ENCODE results near the gene MYO7A. TPM values are rescaled to one million over a fixed set of nuclear protein-coding genes. Genes with fewer than 3 reads are reported as not detected.

MYO7A gene
- total RNA-seq, 1 donor from 2014 or later: 0.29 TPM

DNA sequence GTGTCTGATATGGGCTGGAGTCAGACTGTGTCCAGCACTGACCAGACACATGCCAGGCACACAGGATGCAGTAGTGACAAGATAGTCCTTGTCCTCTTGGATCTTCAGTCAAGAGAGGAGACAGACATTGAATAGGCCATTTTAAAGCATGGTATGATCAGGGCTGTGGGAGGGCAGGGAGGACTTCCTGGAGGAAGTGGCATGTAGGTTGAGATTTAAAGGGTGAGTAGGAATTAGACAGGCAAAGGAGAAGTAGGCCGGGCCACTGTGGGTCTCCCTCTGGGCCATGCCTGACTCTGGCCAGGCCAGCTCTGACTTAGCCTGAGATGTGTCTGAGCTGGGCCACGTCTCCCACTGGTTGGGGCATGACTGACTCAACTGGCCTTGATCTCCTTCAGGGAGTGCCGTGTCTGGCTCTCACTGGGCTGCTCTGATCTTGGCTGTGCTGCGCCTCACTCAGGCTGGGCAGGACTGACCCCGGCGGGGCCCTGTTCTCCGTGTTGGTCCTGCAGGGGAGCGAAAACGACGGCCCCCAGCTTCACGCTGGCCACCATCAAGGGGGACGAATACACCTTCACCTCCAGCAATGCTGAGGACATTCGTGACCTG lies 71.2 kb downstream of the MYO7A start:
- Mint-ChIP-seq H3K27me3 (ENCODE audit: insufficient read depth) (no peaks in the 10 kb centered on the region), H3K36me3 (ENCODE audit: low read depth) (no peaks in the 10 kb centered on the region), H3K9me3 (no peaks in the 10 kb centered on the region), H3K4me1 (ENCODE audit: low read depth) (no peaks in the 10 kb centered on the region), H3K27ac (no peak overlapping the region), H3K4me3 (no peak overlapping the region)
- intact Hi-C loops (cut with micrococcal nuclease): no loop called here
- no peak for DNase-seq (ENCODE audit: low spot score)

DNA sequence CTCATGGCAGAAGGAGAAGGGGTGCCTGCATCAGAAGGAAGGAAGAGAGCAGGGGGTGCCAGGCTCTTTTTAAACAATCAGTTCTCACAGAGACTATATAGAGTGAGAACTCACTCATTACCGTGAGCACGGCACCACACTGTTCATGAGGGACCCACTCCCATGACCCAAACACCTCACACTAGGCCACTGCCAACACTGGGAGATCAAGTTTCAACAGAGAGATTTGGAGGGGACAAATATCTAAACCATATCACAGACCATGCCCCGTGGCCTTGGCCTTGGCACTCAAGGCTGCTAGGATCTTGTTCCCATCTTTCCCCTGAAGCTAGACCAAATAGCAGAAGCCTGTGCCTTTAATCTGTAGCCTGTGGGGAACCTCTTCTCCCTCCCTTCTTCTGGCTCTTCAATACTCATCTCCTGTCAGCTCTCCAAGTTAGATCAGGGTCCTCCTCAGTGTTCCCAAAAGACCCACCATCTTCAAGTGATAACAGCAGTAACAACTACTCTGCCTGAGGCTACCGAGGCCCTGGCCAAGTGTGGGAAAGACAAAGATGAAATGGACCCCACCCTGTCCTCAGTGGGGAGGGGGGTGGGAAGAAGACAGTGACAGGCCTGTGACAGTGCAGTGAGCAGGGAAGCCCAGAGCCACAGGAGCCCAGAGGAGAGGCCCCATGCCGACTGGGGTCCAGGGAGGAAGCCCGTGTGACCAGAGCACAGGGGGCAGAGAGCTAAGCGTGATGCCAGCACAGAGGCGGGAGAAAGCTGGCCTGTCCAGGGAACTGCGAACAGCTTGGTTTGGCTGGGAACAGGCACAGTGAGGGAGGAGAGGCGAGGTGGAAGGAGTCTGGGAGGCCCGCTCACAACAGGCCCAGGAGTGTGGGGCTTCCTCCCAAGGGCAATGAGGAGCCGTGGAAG lies 72.6 kb downstream of the MYO7A start:
- no peak overlapping the region for H3K27ac Mint-ChIP-seq
- no peaks in the 10 kb centered on the region for H3K4me1 Mint-ChIP-seq (ENCODE audit: low read depth)
- no peaks in the 10 kb centered on the region for H3K9me3 Mint-ChIP-seq
- H3K36me3 Mint-ChIP-seq (ENCODE audit: low read depth): no peaks in the 10 kb centered on the region
- intact Hi-C loops (cut with micrococcal nuclease): no loop called here
- no peak for DNase-seq (ENCODE audit: low spot score)
- H3K4me3 Mint-ChIP-seq: no peak overlapping the region
- no peaks in the 10 kb centered on the region for H3K27me3 Mint-ChIP-seq (ENCODE audit: insufficient read depth)

DNA sequence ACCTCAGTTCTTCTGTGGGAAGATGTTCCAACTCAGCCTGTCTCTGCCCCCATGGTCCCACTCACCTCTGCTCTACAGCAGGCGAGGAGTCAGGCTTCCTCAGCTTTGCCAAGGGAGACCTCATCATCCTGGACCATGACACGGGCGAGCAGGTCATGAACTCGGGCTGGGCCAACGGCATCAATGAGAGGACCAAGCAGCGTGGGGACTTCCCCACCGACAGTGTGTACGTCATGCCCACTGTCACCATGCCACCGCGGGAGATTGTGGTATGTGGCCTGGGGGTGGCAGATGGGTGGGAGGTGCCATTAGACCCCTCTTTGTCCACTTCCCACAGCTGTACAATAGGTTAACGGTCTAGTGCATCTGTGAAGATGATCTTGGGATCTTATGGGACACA lies 73.3 kb downstream of the MYO7A start:
- H3K27me3 Mint-ChIP-seq (ENCODE audit: insufficient read depth): no peaks in the 10 kb centered on the region
- no peak for DNase-seq (ENCODE audit: low spot score)
- no peaks in the 10 kb centered on the region for H3K36me3 Mint-ChIP-seq (ENCODE audit: low read depth)
- H3K4me3 Mint-ChIP-seq: no peak overlapping the region
- H3K4me1 Mint-ChIP-seq (ENCODE audit: low read depth): no peaks in the 10 kb centered on the region
- intact Hi-C loops (cut with micrococcal nuclease): no loop called here
- H3K9me3 Mint-ChIP-seq: no peaks in the 10 kb centered on the region
- no peak overlapping the region for H3K27ac Mint-ChIP-seq

DNA sequence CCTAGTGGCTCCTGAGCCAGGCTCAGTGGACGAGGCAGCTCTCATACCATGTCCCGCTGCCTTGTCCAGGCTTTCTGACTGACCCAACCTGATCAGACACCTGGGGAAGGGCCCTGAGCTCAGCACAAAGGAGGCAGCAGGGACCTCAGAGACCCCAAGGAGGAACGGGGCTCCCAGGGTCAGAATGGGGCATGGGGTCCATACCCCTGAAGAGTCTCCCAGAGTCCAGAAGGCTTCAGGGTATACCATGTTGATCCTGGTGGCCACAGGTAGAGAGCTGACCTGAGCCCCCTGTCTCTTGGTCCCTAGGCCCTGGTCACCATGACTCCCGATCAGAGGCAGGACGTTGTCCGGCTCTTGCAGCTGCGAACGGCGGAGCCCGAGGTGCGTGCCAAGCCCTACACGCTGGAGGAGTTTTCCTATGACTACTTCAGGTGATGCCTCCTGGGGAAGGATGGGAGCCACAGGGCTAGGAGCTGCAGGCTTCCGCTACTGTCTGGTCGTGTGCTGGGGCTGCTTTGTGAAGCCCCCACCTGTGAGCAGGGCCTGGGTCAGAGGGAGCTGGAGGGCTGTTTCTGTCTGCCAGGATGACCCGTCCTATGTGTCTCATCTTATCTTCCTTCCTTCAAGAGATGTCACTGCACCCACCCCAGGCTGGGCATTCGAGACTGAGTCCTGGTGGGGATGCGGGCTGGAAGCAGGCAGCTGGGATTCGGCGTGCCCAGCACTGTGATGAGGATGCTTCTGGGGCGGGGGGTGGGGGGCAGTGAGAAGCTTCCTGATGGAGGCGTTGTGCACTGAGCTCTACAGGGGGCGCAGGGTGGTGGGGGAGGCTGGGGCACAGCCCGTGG lies 74.2 kb downstream of the MYO7A start:
- intact Hi-C loops (cut with micrococcal nuclease): no loop called here
- H3K27ac Mint-ChIP-seq: no peak overlapping the region
- no peak for DNase-seq (ENCODE audit: low spot score)
- H3K9me3 Mint-ChIP-seq: no peaks in the 10 kb centered on the region
- no peaks in the 10 kb centered on the region for H3K36me3 Mint-ChIP-seq (ENCODE audit: low read depth)
- H3K4me1 Mint-ChIP-seq (ENCODE audit: low read depth): no peaks in the 10 kb centered on the region
- H3K27me3 Mint-ChIP-seq (ENCODE audit: insufficient read depth): no peaks in the 10 kb centered on the region
- no peak overlapping the region for H3K4me3 Mint-ChIP-seq

DNA sequence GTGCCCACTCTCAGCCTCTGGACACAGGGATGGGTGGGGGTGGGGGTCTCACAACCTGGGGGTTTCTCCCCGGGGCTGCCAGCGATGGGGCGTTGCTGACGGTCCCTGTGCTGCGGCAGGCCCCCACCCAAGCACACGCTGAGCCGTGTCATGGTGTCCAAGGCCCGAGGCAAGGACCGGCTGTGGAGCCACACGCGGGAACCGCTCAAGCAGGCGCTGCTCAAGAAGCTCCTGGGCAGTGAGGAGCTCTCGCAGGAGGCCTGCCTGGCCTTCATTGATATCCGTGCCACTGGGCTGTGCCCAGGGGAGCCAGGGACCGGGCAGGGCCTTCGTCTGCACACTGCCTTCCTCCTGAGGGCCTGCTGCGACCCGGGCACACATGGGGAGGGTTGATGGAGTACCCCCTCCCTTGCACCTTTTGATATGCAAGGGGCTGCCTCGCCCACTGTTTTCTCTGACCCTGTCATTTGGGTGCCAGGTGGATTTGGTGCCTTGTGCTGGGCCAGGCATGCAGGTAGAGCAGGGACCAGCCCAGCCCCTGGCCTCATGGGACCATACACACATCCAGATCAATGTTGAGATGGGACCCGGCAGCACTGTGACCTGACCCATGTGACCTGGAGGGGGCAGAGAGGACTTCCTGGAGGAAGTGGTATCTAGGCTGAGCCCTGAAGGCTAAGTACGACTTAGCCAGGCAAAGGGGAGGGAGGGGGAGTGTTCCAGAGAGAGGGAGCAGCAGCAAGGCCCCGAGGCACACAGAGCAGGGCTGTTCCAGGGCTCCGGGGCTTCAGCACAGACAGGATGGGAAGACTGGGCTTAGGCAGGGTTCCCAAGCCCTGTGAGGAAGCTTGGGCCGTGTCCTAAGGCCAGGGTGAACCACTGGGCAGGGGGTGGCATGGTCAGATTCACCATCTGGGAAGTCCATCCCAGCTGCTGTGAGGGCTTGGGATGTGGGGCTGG lies 75.2 kb downstream of the MYO7A start:
- H3K27me3 Mint-ChIP-seq (ENCODE audit: insufficient read depth): no peaks in the 10 kb centered on the region
- DNase-seq (ENCODE audit: low spot score): no peak
- H3K9me3 Mint-ChIP-seq: no peaks in the 10 kb centered on the region
- no peak overlapping the region for H3K4me3 Mint-ChIP-seq
- H3K36me3 Mint-ChIP-seq (ENCODE audit: low read depth): no peaks in the 10 kb centered on the region
- H3K4me1 Mint-ChIP-seq (ENCODE audit: low read depth): no peaks in the 10 kb centered on the region
- no peak overlapping the region for H3K27ac Mint-ChIP-seq
- intact Hi-C loops (cut with micrococcal nuclease): no loop called here

DNA sequence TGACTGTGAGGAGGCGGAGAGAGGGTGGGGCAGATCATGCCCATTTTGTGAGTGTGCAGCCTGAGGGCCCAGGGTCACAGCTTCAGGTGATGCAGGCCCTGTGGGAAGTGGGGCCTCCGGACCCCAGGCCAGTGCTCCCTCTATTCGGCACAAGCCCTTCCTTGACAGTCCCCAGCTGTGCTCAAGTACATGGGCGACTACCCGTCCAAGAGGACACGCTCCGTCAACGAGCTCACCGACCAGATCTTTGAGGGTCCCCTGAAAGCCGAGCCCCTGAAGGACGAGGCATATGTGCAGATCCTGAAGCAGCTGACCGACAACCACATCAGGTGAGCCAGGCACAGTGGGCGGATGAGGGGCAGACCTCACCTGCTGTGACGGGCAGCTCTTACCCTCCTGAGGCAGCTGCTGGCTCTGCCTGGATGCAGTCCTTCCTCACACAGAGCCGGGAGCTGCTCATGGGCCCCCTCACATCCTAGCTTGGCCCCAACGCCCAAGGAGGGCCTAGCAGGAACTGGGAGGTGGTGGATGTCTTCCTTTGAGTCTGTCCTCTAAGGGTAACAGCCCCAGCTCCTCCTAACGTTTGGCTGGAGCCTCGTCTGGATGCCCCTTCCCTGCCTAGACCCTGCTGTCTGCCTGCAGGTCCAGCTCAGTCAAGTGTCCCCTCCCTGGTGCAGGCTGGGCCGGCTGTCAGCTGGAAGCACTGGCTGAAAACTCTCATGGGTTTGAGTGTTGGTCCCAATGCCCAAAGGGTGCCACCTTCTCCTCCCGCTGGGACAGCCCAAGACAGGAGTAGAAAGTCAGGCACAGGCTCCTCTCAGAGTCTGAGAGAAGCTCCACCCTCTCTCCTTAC lies 76.1 kb downstream of the MYO7A start:
- DNase-seq (ENCODE audit: low spot score): no peak
- Mint-ChIP-seq H3K36me3 (ENCODE audit: low read depth) (no peaks in the 10 kb centered on the region), H3K4me3 (no peak overlapping the region), H3K9me3 (no peaks in the 10 kb centered on the region), H3K27me3 (ENCODE audit: insufficient read depth) (no peaks in the 10 kb centered on the region), H3K4me1 (ENCODE audit: low read depth) (no peaks in the 10 kb centered on the region), H3K27ac (no peak overlapping the region)
- intact Hi-C loops (cut with micrococcal nuclease): no loop called here

DNA sequence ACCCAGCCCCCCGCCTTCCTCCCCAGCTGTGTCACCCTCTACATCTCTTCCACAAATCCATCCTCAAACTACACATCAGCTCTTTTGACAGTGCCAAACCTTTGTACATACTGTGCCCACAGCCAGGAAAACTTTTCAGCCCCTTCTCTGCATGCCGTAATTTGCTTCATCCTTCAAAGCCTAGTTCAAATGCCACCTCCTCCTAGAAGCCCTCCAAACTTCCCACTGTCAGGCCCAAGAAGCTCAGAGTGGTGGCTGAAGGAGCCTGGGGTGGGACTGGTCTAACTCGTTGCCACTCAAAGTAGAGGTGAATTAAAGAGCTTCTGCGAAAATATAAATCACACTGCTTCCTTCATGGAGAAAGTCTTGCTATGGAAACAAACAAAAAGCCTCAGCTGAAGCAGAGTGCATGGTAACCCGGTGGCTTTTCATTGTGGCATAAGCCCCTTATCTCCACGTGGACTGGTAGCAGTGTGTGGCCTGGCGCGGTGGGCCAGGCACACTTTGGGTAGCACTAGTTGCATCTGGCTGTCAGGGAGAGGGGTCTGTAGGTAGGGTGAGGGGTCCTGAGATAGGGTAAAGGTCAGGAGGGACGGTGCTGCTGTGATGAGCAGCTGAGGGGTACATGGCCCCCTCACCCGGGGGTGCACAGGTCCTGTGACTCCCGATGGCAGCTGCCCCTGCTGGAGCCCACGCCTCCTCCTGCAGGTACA lies 76.9 kb downstream of the MYO7A start:
- no peak overlapping the region for H3K27ac Mint-ChIP-seq
- no peaks in the 10 kb centered on the region for H3K4me1 Mint-ChIP-seq (ENCODE audit: low read depth)
- no peaks in the 10 kb centered on the region for H3K27me3 Mint-ChIP-seq (ENCODE audit: insufficient read depth)
- intact Hi-C loops (cut with micrococcal nuclease): no loop called here
- H3K9me3 Mint-ChIP-seq: no peaks in the 10 kb centered on the region
- no peaks in the 10 kb centered on the region for H3K36me3 Mint-ChIP-seq (ENCODE audit: low read depth)
- H3K4me3 Mint-ChIP-seq: no peak overlapping the region
- DNase-seq (ENCODE audit: low spot score): no peak

DNA sequence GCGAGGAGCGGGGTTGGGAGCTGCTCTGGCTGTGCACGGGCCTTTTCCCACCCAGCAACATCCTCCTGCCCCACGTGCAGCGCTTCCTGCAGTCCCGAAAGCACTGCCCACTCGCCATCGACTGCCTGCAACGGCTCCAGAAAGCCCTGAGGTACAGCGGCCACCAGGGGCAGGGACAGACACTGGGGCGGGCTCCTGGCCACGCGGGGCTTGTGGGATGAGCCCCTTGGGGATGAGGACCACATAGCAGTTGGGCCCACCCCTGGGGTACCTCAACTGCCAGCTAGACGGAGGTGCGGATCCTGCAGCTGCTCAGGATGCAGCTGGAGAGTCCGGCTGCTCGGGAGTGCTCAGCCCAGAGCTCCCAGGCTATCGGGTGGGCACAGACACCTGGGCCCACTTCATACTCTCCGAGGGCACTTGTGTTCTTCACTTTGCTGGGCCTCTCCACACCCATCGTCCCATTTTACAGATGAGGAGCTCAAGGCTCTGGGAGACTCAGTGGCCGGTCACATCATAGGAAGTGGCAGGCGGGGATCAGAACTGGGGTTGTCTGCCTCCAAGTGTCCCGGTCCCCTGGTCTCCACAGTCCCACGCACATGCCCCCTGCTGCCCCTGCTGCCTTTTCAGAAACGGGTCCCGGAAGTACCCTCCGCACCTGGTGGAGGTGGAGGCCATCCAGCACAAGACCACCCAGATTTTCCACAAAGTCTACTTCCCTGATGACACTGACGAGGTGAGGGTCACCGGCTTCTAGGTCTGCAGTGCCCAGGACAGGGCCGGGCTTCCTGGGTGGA lies 77.6 kb downstream of the MYO7A start:
- Mint-ChIP-seq H3K9me3 (no peaks in the 10 kb centered on the region), H3K36me3 (ENCODE audit: low read depth) (no peaks in the 10 kb centered on the region), H3K4me1 (ENCODE audit: low read depth) (no peaks in the 10 kb centered on the region), H3K27ac (no peak overlapping the region), H3K27me3 (ENCODE audit: insufficient read depth) (no peaks in the 10 kb centered on the region), H3K4me3 (no peak overlapping the region)
- DNase-seq (ENCODE audit: low spot score): no peak
- intact Hi-C loops (cut with micrococcal nuclease): no loop called here

DNA sequence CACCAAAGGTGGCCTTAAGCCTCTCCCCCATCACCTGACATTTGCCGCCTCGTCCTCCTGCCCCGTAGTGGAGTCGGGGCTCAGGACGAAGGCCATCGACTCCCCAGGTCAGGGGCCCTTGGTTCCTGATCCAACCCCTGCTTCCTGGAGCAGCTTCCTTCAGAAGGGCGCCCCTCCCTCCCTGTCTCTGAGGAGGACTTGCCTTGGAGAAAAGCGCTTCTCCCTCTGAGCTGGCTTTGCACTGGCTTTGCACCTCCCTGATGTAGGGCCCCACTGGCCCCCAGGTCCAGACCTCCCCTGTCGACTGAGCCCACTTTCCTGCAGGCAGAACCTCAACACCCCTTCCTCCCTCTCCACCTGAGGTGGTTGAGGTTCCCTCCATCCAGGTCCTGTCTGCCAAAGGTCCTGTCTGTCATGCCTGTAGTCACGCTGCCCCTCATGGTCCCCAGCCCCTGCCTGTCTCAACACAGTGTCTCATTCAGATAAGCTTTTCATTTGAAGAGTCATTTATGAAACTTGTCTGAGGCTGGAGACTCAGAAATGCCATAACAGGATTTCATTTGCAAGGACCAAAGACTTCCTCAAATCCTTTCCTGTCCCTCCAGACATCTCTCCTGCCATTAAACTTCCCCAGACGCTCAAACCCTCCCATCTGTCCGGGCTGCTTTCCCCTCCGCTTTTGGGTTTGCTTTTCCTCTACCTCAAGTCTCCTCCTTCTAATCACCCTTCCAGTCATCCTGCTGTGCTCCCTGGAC lies 78.4 kb downstream of the MYO7A start:
- Mint-ChIP-seq H3K36me3 (ENCODE audit: low read depth) (no peaks in the 10 kb centered on the region), H3K4me1 (ENCODE audit: low read depth) (no peaks in the 10 kb centered on the region), H3K27me3 (ENCODE audit: insufficient read depth) (no peaks in the 10 kb centered on the region), H3K4me3 (no peak overlapping the region), H3K9me3 (no peaks in the 10 kb centered on the region), H3K27ac (no peak overlapping the region)
- no peak for DNase-seq (ENCODE audit: low spot score)
- intact Hi-C loops (cut with micrococcal nuclease): no loop called here

DNA sequence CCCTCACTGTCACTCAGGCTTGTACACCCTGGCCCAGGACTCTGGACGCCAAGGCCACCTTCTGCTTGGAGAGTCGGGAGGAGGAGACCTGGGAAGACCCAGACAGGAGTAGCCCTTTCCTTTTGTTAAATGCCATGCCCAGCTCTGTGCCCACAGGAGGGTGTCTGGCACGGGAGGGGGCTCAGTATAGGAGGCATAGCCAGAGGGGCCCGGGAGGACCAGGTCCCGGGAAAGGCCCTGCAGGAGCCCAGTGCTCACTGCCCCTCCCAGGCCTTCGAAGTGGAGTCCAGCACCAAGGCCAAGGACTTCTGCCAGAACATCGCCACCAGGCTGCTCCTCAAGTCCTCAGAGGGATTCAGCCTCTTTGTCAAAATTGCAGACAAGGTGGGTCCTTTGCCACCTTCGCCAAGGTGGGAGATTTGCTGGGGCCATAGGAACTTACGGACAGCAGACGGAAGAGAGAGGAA lies 79.0 kb downstream of the MYO7A start:
- Mint-ChIP-seq H3K9me3 (no peaks in the 10 kb centered on the region), H3K27ac (no peak overlapping the region), H3K27me3 (ENCODE audit: insufficient read depth) (no peaks in the 10 kb centered on the region), H3K4me3 (no peak overlapping the region), H3K4me1 (ENCODE audit: low read depth) (no peaks in the 10 kb centered on the region), H3K36me3 (ENCODE audit: low read depth) (no peaks in the 10 kb centered on the region)
- DNase-seq (ENCODE audit: low spot score): no peak
- intact Hi-C loops (cut with micrococcal nuclease): no loop called here
